HG02973 (cell line): ENCODE measurements around the gene CARMIL1.
"Not testable (repeated sequence)": the region's sequence is repeated elsewhere in the genome, so short reads cannot be mapped to it uniquely, and the experiment has no call there.

Experiments used
- ATAC-seq: cut with Tn5 transposase; IDR thresholded peaks from one replicate; pipeline ENCODE4 v1.9.1; 2021; ENCODE audit warnings: moderate library complexity; ENCODE audit not compliant: unreplicated experiment

Gene CARMIL1

DNA sequence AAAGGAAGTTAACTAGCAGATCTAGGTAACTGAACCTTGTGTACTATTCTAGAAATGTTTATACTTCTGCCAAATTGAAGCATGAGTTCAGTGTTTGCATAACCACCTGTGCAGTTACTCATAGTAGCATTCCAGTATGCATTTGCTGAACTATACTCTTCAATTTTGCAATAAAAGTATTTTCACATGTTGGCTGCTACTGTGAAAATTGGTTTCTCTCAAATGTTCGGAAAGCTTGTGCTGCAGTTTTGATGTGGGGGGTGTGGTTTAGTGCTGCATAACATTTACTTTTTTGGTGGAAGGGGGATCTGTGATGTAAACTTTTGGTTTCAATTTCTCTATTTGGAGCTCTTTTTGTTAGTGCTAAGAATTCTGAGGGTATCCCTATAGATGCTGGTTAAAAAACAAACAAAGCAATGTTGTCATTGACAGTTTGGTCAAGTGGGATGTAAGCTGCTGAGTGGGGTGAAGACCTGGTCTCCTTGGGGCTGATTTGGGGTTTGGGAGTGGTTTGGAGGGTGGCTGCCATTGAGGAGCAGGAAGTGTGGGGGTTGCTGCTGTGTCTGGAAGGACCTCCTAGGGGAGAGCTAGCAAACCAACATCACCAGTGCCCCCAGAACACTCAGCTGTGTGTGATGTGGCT, 87.8 kb downstream of the CARMIL1 start:
- ATAC-seq = no peak

GRCh38 chr6:25369036-25369432, 89.9 kb downstream of the CARMIL1 start:
- no peak for ATAC-seq

DNA sequence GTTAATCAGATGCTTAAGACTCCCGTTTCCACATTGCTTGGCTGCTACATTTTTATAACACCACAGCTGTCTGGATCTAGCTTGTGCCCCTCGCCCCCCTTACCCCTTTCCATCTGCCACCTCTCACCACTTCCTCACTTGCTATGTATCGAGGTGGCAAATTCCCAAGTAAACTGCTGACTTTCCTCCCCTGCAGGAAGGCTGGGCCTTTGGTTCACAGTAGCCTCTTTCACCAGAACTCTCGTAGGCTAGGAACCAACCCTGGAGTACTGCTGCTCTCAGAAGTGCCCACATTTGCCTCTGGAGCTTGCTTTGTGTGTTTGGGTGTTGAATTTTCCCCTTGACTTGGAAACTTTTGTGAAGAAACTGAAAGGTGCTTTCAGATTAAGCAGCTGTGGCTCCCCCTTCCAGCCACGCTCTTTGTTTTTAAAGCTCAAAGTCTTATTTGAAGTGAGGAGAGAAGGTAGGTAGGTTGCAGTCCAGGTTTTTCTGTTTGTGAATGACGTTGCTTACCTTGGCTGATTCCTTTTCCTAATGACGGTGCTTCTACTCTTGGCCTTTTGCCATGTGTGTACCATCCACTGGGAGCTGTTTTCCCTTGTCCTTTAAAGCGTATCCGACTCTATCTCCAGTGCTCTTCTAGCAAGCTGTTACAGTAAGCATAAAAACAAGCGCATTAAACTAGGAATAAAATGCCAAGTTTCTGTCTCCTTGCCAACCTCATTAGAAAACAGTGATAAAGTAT, 90.4 kb downstream of the CARMIL1 start:
- no peak for ATAC-seq

GRCh38 chr6:25370178-25371036, 91.2 kb downstream of the CARMIL1 start:
- no peak for ATAC-seq

GRCh38 chr6:25371037-25371347, 91.8 kb downstream of the CARMIL1 start:
- no peak for ATAC-seq

DNA sequence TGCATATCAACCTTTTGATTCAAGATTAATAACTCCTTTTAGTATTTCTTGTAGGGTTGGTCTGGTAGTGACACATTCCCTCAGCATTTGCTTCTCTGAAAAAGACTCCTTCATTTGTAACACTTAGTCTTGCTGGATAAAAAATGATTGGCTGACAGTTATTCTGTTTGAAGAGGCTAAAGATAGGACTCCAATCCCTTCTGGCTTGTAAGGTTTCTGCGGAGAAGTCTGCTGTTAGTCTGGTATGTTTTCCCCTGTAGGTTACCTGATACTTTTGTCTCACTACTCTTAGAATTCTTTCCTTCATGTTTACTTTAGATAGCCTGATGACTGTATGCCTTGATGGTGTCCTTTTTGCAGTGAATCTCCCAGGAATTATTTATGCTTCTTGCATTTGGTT, 96.0 kb downstream of the CARMIL1 start:
- no peak for ATAC-seq

DNA sequence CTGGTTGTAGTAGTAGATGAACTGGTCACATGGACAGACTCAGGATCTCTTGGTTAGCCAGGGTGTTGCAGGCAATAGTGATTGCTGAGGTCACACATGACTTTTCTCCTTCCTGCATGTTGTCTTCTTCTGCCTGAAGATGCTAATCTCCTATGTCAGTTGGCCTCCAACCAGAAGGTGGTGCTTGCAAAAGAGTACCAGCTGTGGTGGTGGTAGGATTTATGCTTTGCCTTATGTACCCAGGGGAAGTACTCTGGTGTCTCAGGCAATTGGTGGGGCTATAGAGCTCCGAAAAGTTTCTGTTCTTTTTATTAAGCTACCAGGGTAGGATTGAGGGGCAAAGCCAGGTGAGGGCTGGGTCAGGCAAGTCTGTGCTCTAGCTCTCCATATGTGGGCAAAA, 98.5 kb downstream of the CARMIL1 start:
- no peak for ATAC-seq

GRCh38 chr6:25381077-25381476, 101.9 kb downstream of the CARMIL1 start:
- no peak for ATAC-seq

GRCh38 chr6:25382476-25382875, 103.3 kb downstream of the CARMIL1 start:
- not testable (repeated sequence) for ATAC-seq

GRCh38 chr6:25384234-25384633, 105.1 kb downstream of the CARMIL1 start:
- ATAC-seq = no peak

GRCh38 chr6:25384967-25385366, 105.8 kb downstream of the CARMIL1 start:
- ATAC-seq = no peak

- ATAC-seq = no peak
Measured at GRCh38 chr6:25387483-25387882, 108.3 kb downstream of the CARMIL1 start.

DNA sequence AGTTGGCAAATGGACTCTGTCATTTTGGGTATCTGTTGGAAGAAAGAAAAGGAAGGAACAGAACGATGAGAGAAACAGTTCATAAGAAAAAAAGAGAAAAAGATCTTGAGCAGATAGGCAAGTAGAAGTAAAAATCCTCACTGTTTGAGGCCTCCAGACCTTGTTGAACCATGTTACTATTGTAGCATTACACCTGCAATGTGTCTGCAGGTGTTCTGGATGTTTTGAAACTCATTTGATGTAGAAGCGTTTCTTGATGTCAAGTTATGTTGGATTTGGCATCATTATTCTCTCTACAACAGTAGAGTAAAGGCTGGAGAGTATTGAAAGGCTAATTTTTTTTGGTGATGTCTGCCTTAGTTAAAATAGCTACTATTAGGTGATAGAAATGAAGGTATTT, 108.7 kb downstream of the CARMIL1 start:
- no peak for ATAC-seq

DNA sequence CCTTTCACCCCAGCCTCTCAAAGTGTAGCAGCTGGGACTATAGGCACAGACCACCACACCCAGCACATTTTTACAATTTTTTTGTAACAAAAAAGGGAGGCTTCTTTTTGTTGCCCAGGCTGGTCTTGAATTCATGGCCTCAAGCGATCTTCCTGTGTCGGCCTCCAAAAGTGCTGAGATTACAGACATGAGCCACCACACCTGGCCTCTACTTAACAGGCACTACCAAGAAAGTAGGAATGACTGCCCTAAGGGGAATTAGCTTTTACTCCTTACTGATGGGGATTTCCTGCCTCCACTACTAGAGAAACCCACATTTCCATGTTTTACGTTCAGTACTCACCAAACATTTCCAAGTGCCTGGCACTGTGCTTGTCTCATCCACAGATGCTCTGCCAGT, 109.6 kb downstream of the CARMIL1 start:
- no peak for ATAC-seq

- ATAC-seq = no peak
Measured at GRCh38 chr6:25389471-25389870, 110.3 kb downstream of the CARMIL1 start.

DNA sequence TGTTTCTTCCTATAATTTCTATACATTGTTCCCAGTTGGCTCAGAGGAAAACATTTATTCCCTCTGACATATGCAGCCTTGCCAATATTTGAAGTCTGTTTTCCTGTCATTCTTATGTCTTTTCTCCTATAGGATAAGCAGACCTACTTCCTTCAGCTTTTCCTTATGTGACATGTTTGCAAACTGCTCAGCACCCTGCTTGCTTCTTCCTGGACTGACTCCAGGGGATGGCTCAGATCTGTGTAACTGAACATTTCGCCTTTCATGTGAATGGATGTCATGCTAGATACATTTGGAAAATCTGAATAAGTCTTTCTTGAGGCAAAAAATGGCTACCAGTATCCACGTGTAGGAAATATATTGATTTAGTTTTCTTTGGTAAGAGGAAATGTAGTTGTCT, 113.2 kb downstream of the CARMIL1 start:
- no peak for ATAC-seq

DNA sequence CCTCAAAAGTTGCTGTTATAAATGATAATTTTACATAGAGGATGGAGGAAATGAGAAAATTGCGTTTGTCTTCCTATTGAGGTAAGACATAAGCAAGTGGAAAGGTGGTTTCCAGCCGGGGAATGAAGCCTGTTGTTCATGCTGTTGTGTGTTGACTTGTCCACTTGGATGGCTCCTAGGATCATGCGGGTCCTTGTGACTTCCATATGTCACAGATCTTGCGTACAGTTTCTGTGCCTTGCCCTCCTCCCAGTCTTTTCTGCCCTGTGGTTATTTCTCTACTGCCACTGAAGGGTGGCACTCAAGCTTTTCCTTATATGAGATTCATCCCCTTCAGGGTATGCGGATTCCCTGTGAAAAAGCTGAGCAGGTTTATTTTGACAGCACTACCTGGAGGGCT, 116.6 kb downstream of the CARMIL1 start:
- no peak for ATAC-seq

DNA sequence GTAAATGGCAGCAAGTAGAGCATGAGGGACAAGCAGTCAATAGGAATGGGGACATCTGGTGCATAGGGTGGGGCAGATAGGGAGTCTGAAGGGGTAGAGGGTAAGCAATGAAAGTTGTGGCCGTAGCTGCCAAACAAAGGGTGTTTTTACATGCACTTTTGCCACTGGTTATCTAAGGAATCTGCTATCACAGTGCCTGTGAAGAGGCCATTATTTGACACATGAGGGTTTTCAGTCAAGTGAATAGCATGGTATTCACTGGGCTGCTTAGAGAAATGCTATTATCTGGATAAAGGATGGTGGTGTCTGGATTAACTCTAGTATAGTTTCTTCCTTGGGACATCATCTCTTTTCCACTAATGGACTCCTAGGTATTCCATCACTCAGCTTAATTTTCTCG, 118.2 kb downstream of the CARMIL1 start:
- no peak for ATAC-seq

DNA sequence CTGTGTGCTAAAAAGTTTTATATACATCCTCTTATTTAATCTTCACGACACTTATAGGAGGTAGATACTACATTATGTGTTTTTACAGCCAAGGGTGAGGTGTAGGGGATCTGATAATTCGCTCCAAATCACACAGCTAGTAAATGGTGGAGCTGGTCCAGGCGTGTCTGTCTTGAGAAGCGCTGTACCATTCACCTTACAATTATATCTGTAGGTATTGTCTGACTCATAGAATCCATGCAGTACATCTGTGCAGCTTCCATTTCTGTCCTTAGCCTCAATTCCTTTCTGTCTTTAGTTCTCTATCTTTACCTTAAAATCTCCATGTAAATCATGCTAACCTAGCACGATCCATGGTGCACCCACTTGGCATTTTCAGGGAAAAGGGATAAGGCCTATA, 120.7 kb downstream of the CARMIL1 start:
- ATAC-seq = no peak

- ATAC-seq = no peak
Measured at GRCh38 chr6:25401711-25402110, 122.5 kb downstream of the CARMIL1 start.

- no peak for ATAC-seq
Measured at GRCh38 chr6:25402125-25402524, 123.0 kb downstream of the CARMIL1 start.

DNA sequence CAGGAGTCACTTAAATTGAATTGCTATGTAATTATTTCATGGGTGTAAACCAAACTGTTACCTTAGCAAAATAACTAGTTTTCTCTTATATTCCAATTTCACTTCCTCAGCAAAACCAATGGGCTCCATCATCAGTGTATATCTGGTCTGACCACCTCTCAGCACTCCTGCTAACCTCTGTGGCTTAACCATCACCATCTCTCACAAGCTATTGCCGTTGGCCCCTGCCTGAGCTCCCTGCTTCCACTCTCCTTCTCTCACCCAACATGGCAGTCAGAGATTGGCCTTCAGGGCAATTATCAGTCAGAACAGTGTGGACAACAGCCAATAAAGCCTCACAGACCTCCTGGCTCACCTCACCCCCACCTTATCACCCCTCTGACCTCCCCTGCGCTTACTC, 124.0 kb downstream of the CARMIL1 start:
- ATAC-seq = no peak
